Fibroblast of the aortic adventitia (primary cell): ENCODE measurements around the gene ELFN2. TPM values are rescaled to one million over a fixed set of nuclear protein-coding genes. Genes with fewer than 3 reads are reported as not detected.

Experiments
- DNase-seq: peaks from one replicate; pipeline ENCODE4 v3.0.0-alpha.2; 2010; ENCODE audit warnings: low read depth
- H3K4me3 ChIP-seq: 2 replicates; pipeline ENCODE4 v1.5.1; 2011; ENCODE audit warnings: low read depth, mild to moderate bottlenecking, control low read depth, low read length, moderate library complexity
- total RNA-seq: library from RNA; depleted of rRNA; stranded (reverse); fragments of >200 nt; gene quantifications from 2 replicates; pipeline ENCODE4 v1.2.3, GENCODE V29; 2012; ENCODE audit warnings: low replicate concordance
- TF ChIP-seq, protein P1 (sequence below): IDR thresholded peaks from 2 replicates; pipeline ENCODE4 v1.5.1; 2011; ENCODE audit warnings: mild to moderate bottlenecking, low read length, control low read depth, inconsistent platforms; ENCODE audit not compliant: insufficient read depth

ELFN2 gene
- total RNA-seq, 1 donor: 0.18 TPM

- no peak for DNase-seq
- TF ChIP-seq, protein P1, sequence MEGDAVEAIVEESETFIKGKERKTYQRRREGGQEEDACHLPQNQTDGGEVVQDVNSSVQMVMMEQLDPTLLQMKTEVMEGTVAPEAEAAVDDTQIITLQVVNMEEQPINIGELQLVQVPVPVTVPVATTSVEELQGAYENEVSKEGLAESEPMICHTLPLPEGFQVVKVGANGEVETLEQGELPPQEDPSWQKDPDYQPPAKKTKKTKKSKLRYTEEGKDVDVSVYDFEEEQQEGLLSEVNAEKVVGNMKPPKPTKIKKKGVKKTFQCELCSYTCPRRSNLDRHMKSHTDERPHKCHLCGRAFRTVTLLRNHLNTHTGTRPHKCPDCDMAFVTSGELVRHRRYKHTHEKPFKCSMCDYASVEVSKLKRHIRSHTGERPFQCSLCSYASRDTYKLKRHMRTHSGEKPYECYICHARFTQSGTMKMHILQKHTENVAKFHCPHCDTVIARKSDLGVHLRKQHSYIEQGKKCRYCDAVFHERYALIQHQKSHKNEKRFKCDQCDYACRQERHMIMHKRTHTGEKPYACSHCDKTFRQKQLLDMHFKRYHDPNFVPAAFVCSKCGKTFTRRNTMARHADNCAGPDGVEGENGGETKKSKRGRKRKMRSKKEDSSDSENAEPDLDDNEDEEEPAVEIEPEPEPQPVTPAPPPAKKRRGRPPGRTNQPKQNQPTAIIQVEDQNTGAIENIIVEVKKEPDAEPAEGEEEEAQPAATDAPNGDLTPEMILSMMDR: no peak
Observed at GRCh38 chr22:37378642-37379058, 48.6 kb downstream of the ELFN2 start.

GRCh38 chr22:37377927-37378326 is 49.4 kb downstream of the ELFN2 start:
- TF ChIP-seq, protein P1: no peak
- no peak for DNase-seq
- no peak overlapping the region for H3K4me3 ChIP-seq

More at GRCh38 chr22:37378642-37379058, 48.6 kb downstream of the ELFN2 start:
- no peak overlapping the region for H3K4me3 ChIP-seq

DNA sequence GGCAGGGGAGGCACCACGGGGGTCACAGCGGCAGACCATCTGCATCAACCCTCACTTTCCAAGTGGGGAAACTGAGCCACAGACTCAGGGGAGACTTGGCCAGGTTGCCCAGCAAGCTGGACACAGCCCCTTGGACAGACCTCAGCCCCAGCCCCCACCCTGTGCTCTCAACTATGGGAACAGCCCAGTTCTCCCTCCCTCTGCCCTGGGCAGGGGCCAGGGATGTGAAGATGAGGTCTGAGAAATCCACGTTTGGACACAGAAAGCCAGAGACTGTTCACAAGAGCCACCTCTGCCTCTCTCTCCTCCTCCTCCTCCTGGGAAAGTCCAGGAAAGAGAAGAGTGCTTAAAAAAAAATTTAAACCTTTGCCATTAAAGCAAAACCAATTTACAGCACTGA is 50.1 kb downstream of the ELFN2 start:
- TF ChIP-seq, protein P1: no peak
- DNase-seq: no peak

DNA sequence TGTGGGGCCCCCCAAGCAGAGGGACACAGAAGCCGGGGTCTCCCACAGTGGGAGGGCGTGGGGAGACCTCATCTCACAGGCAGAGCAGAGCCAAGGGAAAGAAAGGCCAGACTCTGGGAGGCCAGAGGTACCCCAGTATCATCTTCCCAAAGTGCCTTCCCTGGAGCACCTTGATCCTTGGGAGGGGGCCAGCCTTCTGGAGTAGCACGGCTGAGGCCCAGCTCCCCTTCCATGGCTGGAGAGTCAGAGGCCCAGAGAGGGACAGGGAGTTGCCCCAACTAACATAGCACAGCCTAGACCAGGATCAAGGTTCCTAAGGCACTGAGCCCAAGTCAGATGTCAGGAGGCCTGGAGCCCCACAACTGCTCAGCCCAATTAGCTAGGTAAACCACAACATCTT is 50.6 kb downstream of the ELFN2 start:
- no peak for DNase-seq
- H3K4me3 ChIP-seq: no peak overlapping the region
- TF ChIP-seq, protein P1: no peak

More for the DNA sequence above, 50.1 kb downstream of the ELFN2 start:
- H3K4me3 ChIP-seq: no peak overlapping the region

GRCh38 chr22:37375801-37376200 is 51.5 kb downstream of the ELFN2 start:
- DNase-seq: no peak
- TF ChIP-seq, protein P1: no peak
- no peak overlapping the region for H3K4me3 ChIP-seq

DNA sequence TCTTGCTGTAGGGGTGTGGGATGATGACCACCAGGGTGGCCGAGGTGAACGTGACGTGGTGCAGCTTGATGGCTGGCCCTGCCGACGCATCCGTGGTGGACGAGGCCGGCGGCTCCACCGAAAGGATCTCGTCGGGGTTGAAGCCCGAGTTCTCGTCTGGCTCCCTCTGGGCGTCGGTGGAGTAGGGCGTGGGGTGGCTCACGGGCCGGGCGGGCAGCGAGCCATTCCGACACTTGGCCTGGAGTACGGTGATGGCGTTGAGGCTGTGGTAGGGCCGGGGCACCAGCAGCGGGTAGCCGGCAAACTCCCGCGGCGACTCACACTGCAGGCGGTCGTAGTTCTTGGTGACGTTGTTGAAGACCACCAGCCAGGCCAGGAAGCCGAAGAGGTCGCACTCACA is 52.7 kb downstream of the ELFN2 start:
- no peak for DNase-seq
- TF ChIP-seq, protein P1: no peak

DNA sequence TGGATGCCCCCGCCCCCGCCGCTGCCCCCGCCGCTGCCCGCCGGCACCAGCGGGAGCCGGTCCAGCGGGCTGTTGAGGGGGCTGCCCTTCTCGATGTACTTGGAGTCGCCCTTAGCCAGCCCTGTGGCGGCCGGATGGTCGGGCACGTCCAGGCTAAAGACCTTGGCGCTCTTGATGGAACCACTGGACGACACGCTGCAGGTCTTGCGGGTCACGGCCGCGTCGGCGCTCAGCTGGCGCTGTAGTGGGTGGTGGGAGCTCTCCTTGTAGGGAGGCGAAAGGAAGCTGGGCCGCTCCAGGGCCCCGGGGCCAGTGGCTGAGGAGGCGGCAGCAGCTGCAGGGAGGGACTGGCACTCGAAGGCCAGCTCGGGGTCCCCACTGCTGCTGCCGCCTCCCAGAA is 53.8 kb downstream of the ELFN2 start:
- TF ChIP-seq, protein P1: no peak
- DNase-seq: no peak
- H3K4me3 ChIP-seq: no peak overlapping the region

More for the DNA sequence above, 52.7 kb downstream of the ELFN2 start:
- H3K4me3 ChIP-seq: no peak overlapping the region
